ENCODE data around the gene CACNA1D.

- TF ChIP-seq CTCF (IDR thresholded peaks at IDR 0.05; ENCODE audit: low read depth, low read length): no peak
- no peak for TF ChIP-seq EZH2phosphoT487 (IDR thresholded peaks at IDR 0.05; ENCODE audit: low read depth)
Observed at GRCh38 chr3:53612508-53612907, 118.1 kb downstream of the CACNA1D start.

Measured in OCI-LY3 (cell line).